GM21423 (cell line): Measurements from ENCODE around the gene NAA50.

Source experiments
- ATAC-seq: cut with Tn5 transposase; IDR thresholded peaks from one replicate; pipeline ENCODE4 v1.9.1; 2021; ENCODE audit warnings: mild to moderate bottlenecking, moderate library complexity; ENCODE audit not compliant: unreplicated experiment

The NAA50 gene

DNA sequence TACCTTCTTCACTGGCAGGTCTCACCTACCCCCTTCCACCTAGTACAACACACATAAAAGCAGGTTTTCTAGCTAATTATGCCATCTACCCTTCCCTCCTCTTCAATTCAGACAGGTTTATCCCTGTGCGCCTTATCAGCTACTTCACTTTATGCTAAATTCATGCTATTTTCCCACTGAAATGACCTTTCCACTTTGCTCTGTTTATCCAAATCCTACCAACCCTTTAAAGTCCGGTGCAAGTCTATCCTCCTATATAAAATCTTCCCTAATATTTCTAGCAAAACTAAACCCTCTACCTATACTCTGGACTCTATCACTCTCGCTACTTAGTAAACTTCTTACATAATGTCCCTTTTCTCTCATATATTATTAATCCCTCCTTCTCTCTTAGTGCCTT is 55.6 kb downstream of the NAA50 start:
- ATAC-seq: no peak

DNA sequence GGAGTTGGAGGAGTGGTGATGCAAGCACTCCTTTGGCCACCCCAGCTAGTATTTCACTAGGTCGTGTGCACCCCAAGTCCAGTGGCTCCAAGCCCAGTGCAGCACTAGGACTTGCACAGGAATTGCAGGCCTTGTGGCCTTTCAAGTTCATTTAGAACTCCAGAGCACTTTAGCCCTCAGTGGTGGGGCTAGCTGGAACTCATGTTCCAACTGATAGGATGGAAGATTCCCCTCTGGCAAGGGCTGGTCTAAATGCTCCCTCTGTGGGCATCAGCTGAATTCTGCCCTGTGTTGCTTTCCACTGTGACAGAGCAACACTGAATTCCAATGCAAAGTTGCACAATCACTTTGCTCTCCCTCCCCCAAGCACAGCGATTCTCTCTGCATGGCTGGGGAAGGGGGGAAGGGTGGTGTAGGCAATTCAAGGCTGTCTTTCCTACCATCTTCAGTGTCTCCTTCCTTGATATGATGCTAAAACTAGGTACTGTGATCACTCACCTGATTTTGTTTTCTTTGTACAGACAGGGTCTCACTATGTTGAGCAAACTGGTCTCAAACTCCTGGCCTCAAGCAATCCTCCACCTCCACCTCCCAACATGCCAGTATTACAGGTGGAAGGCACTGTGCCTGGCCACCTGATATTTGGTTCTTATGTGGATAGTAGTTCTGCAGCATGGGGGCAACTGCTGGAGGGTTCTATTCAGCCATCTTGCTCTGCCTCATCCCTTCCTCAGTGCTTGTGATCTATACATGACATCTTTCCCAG is 59.9 kb downstream of the NAA50 start:
- ATAC-seq: no peak

DNA sequence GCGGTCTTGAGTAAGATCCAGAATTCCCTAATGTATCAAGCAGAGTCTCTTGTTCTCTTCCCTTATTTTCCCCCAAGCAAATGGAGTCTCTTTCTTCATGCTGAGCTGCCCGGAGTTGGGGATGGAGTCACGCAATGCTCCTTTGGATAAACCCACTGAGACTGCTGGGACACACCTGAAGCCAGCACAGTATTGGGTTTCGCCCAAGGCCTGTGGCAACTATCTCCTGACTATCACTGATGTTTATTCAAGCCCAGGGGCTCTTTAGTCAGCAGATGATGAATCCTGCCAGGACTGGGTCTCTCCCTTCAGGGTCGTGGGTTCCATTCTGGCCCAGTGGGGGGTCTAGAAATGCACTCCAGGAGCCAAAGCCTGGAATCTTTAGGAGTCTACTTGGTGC is 60.9 kb downstream of the NAA50 start:
- ATAC-seq: no peak

DNA sequence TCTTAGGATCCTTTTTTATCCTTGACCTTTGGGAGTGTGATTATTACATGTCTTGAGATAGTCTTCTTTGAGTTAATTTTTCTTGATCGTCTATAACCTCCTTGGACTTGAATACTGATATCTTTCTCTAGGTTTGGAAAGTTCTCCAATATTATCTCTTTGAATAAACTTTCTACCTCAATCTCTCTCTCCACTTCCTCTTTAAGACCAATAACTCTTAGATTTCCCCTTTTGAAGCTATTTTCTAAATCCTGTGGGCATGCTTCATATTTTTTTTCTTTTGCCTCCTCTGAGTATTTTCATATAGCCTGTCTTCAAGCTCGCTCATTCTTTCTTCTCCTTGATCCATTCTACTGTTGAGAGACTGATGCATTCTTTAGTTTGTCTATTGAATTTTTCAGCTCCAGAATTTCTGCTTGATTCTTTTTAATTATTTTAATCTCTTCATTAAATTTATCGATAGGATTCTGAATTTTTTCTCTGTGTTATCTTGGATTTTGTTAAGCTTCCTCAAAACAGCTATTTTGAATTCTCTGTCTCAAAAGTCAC is 61.7 kb downstream of the NAA50 start:
- ATAC-seq: no peak

DNA sequence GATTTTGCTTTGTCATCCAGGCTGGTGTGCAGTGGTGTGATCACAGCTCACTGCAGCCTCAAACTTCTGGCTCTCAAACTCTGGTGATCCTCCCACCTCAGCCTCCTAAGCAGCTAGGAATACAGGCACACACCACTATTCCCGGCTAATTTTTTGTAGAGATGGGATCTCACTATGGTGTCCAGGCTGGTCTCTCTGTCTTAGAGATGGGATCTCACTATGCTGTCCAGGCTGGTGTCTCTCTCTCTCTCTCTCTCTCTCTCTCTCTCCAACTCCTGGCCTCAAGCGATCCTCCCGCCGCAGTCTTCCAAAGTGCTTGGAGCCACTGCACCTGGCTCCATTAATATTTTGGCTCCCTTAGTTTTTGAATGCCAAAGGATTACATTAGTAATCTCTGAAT is 67.3 kb downstream of the NAA50 start:
- no peak for ATAC-seq

DNA sequence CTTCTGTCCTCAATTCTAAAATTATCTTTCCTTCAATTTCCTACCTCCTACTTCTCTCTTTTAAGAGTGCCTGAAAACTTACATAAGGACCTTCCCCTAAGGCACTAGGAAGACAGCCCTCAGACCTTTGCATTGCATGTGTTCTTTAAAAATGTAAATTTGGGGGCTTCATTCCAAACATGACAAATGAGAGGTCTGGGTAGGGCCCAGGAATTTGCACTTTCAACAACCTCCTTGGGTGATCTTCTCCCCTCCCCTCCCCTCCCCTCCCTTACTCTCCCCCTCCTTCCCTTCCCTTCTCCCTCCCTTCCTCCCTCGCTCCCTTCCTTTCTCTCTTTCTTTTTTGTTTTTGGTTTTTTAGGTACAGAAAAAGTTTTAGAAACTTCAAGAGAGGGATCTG is 68.3 kb downstream of the NAA50 start:
- no peak for ATAC-seq

DNA sequence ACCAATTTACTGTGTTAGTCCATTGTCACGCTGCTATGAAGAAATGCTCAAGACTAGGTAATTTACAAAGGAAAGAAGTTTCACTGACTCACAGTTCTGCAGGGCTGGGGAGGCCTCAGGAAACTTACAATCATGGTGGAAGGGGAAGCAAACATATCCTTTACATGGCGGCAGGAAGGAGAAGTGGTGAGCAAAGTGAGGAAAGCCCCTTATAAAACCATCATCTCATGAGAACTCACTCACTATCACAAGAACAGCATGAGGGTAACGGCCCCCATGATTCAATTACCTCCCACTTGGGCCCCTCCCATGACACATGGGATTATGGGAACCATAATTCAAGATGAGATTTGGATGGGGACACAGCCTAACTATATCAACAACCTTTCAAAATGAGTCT is 69.8 kb downstream of the NAA50 start:
- no peak for ATAC-seq

DNA sequence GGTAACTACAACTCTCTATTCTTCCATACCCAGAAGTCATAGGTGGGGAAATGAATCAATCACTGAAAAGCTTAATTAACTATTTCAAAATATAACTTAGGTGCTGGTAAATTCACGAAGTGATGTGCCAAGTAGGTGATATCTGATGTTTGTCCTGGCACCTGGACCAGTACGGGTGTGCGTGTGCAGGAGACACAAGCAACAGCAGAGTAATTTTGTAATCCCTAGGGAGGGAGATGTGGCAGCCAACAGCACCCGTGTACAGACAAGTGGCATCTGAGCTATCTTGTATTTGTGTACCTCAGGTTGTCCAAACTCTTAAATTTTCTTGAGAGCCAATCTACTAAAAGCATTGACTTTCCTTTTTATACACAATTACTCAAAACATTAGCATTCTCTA is 72.5 kb downstream of the NAA50 start:
- ATAC-seq: no peak

DNA sequence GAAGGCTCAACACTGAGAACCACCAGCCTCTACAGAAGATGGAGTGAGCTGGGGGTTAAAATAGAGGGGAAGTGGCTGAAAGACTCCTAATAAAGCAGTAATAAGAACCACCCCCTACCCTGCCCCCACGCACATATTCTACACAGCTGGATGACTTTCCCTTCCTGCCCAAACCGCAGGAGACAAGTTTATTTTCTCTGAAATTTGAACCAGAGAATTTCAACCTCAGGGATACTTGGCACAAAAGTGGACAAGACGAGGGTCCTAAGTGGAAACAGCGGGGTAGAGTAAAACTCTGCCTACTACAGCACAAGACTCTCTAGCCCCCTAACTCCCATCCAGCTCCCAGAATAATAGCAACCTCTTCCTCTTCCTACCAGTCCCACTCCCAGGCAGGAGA is 78.0 kb downstream of the NAA50 start:
- no peak for ATAC-seq
